ENCODE data around the gene CTCFL. TPM values are rescaled to one million over a fixed set of nuclear protein-coding genes. Genes with fewer than 3 reads are reported as not detected.

CTCFL gene
- total and polyA plus RNA-seq, 2 of the 8 experiments (the other 6 are each of a cell fraction or from before 2014, with no cell fraction given): 0.30 to 0.80 TPM

DNA sequence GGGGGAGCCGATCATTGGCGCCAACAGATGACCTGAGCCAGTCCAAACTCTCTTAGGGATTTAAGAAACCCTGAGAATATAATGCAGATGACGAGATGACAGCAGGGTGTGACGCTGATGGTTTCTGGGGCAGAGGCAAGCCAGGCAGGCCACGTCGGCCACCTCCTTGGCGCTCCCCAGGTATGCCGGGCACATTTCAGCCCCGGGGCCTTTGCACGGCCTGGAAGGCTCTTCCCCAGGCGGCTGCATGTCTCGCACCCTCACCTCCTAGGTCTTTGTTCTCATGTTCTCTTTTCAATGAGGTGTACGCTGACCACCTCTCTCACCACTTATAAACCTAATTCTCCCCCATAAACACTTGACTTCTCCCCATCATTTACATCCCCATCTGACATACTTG, 68.8 kb downstream of the CTCFL start (continued):
- TF ChIP-seq NANOG (IDR thresholded peaks at IDR 0.05; ENCODE audit: insufficient read depth, low read depth, low read length, poor library complexity, severe bottlenecking): no peak
- TF ChIP-seq ZNF274 (IDR thresholded peaks at IDR 0.05; ENCODE audit: borderline replicate concordance, extremely low read depth, low read length): no peak
- TF ChIP-seq HDAC2 (IDR thresholded peaks at IDR 0.05; ENCODE audit: borderline replicate concordance in 1 of 2, low read depth in 2 of 2, low read length in 2 of 2): no peak
- no peak for TF ChIP-seq RFX5 (IDR thresholded peaks at IDR 0.05; ENCODE audit: borderline replicate concordance, low read depth, low read length)

Data from H1 (cell line).